ENCODE results near the gene KAZALD1.

DNA sequence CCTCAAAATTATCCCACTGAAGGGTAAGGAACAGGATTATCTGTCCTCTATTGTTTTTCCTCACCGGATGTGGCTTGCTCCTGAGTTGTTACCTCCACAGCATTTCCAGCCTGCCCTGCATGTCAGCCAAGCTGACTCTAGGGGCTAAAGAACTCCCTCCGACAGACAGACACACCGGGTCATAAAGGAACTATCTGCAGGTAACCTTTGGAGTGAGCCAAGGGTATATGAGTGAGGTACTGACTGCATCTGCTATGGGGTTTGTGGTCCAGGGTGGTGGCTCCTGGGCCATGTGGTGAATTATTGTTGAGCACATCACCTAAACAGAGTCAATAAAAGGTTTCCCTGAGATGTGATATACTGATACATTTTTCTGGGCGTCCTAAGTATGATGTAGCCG, 6.9 kb upstream of the KAZALD1 start:
- no peak for TF ChIP-seq TAF1 (IDR thresholded peaks at IDR 0.05; ENCODE audit: low read depth)
- TF ChIP-seq, protein P1, sequence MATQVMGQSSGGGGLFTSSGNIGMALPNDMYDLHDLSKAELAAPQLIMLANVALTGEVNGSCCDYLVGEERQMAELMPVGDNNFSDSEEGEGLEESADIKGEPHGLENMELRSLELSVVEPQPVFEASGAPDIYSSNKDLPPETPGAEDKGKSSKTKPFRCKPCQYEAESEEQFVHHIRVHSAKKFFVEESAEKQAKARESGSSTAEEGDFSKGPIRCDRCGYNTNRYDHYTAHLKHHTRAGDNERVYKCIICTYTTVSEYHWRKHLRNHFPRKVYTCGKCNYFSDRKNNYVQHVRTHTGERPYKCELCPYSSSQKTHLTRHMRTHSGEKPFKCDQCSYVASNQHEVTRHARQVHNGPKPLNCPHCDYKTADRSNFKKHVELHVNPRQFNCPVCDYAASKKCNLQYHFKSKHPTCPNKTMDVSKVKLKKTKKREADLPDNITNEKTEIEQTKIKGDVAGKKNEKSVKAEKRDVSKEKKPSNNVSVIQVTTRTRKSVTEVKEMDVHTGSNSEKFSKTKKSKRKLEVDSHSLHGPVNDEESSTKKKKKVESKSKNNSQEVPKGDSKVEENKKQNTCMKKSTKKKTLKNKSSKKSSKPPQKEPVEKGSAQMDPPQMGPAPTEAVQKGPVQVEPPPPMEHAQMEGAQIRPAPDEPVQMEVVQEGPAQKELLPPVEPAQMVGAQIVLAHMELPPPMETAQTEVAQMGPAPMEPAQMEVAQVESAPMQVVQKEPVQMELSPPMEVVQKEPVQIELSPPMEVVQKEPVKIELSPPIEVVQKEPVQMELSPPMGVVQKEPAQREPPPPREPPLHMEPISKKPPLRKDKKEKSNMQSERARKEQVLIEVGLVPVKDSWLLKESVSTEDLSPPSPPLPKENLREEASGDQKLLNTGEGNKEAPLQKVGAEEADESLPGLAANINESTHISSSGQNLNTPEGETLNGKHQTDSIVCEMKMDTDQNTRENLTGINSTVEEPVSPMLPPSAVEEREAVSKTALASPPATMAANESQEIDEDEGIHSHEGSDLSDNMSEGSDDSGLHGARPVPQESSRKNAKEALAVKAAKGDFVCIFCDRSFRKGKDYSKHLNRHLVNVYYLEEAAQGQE (IDR thresholded peaks at IDR 0.05; ENCODE audit: borderline replicate concordance) = no peak
- TF ChIP-seq, protein P2, sequence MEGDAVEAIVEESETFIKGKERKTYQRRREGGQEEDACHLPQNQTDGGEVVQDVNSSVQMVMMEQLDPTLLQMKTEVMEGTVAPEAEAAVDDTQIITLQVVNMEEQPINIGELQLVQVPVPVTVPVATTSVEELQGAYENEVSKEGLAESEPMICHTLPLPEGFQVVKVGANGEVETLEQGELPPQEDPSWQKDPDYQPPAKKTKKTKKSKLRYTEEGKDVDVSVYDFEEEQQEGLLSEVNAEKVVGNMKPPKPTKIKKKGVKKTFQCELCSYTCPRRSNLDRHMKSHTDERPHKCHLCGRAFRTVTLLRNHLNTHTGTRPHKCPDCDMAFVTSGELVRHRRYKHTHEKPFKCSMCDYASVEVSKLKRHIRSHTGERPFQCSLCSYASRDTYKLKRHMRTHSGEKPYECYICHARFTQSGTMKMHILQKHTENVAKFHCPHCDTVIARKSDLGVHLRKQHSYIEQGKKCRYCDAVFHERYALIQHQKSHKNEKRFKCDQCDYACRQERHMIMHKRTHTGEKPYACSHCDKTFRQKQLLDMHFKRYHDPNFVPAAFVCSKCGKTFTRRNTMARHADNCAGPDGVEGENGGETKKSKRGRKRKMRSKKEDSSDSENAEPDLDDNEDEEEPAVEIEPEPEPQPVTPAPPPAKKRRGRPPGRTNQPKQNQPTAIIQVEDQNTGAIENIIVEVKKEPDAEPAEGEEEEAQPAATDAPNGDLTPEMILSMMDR (IDR thresholded peaks at IDR 0.05; ENCODE audit: poor library complexity, severe bottlenecking) = no peak
